ENCODE data around the gene ANO6. TPM values are rescaled to one million over a fixed set of nuclear protein-coding genes. Genes with fewer than 3 reads are reported as not detected.
A peak's percentile ranks its signal among the peaks of the same experiment; 100 is the strongest.
"Not testable (repeated sequence)": the region's sequence is repeated elsewhere in the genome, so short reads cannot be mapped to it uniquely, and the experiment has no call there.

The ANO6 gene
- total and polyA plus RNA-seq, 5 donors, result 14.4 to 51.0 (median 46.8) TPM

- intact Hi-C loops (cut with DNase I), result no loop called here
- H3K9me3 ChIP-seq (ENCODE audit: control insufficient read depth, low read length), result no peaks in the 10 kb centered on the region
- H3K27me3 ChIP-seq (ENCODE audit: control insufficient read depth, insufficient read depth), result no peaks in the 10 kb centered on the region
- ATAC-seq, result no peak
- H3K27ac ChIP-seq (ENCODE audit: low read length), result no peak overlapping the region
- H3K4me1 ChIP-seq (ENCODE audit: control insufficient read depth, insufficient read depth, low read length), result peaks cover 3% of the 10 kb centered on the region
- 74% methylated on average over 3 of the region's 3 CpGs for WGBS
- DNase-seq, result no peak
- H3K4me3 ChIP-seq (ENCODE audit: low read length), result no peak overlapping the region
Measured at GRCh38 chr12:45227316-45228067, 11.6 kb downstream of the ANO6 start.

DNA sequence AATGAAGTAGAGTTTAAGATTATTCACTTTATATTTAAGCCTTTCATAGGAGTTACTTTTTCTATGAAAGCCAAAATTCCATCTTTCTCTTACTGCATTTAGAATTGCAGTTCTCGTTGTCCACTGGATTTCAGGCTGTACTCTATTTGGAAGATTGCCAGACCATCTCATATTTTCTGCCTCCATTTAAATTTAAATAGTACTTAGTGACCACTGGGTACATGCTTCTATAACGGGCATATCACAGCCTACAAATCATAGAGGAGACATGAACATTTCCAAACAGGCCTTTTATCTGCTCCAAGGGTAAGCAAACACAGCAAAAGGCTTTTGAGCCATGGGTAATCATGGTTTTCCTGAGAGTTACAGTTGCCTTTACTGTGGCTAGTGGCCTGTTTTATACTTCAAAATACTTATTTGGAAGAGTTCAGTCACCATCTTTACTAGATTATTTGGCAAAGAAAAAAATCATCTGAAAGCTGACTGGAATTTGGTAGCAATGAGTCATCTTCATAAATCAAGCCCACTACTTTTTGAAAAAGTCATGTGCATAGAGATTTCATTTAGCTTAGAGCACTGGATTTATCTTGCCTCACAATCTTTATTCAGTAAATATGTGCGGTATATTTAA is 15.7 kb downstream of the ANO6 start:
- 44% methylated on average over 3 of the region's 3 CpGs for WGBS
- H3K27me3 ChIP-seq (ENCODE audit: control insufficient read depth, insufficient read depth), result no peaks in the 10 kb centered on the region
- DNase-seq (no peak), ATAC-seq (no peak)
- no peaks in the 10 kb centered on the region for H3K9me3 ChIP-seq (ENCODE audit: control insufficient read depth, low read length)
- H3K4me3 ChIP-seq (ENCODE audit: low read length), result no peak overlapping the region
- no peak overlapping the region for H3K27ac ChIP-seq (ENCODE audit: low read length)
- peaks cover 17% of the 10 kb centered on the region for H3K4me1 ChIP-seq (ENCODE audit: control insufficient read depth, insufficient read depth, low read length)
- intact Hi-C loops (cut with DNase I), result no loop called here

DNA sequence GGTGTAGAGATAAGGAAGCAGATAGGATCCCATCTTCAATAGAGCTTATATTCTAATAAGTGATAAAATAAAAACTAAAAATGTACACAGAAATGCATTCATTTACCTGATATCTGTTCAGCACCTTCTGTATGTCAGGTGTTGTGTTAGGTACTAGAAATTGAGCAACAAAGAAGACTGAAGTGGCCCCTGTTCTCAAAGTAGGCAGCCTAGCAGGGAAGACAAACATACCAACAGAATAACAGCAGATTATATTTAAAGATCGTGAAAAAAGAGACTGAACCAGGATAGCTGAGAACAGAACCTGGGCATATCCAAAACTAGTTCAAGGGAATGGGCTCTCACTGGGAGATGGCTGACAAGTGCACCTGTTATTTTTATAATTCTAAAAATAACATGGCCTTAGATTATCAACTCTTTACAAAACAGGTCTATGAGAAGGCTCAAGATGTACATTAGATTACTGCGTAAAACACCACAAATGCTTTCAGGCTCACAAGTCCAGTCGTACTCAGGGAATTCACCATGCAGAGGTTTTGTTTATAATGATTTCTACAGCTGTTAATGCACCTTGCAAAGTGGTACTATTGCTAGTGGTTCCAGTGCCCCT is 16.4 kb downstream of the ANO6 start:
- intact Hi-C loops (cut with DNase I), result no loop called here
- Histone ChIP-seq H3K4me1 (ENCODE audit: control insufficient read depth, insufficient read depth, low read length) (peaks cover 16% of the 10 kb centered on the region), H3K27ac (ENCODE audit: low read length) (peak overlapping the region; percentile 72), H3K27me3 (ENCODE audit: control insufficient read depth, insufficient read depth) (no peaks in the 10 kb centered on the region), H3K9me3 (ENCODE audit: control insufficient read depth, low read length) (no peaks in the 10 kb centered on the region), H3K4me3 (ENCODE audit: low read length) (no peak overlapping the region)
- 75% methylated on average over 3 of the region's 3 CpGs for WGBS
- ATAC-seq (no peak), DNase-seq (no peak)

DNA sequence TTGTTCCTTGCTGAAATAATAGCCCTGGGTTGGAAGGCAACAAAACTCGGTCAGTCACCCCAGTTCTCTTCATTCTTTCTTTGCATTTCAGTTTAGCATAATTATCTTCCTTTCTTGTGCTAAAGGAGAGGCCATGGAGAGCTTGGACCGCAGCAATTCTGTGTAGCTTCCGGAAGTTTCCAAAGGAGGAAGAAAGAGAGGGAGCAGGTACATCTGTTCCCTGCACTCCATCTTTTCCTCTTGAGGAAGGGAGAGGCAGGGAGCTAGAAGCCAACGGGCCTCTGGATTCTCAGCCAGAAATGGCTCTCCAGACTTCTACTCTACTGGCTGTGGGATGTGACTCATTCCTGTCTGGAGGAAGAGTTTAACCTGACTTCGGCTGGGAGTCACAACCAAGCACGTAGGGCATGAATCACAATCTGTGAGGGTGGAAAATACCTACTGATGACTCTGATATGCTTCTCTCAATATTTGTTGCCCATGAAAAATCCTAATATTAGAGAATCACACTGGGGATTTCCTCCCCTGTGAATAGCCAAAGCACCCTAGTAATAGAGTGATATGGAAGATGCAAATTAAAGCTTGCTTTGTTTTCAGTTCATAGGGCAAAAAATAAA is 17.0 kb downstream of the ANO6 start:
- peak in 1 of 3 donors; percentile 55 for DNase-seq

GRCh38 chr12:45234139-45234865 is 18.4 kb downstream of the ANO6 start:
- H3K4me1 ChIP-seq (ENCODE audit: control insufficient read depth, insufficient read depth, low read length), result peaks cover 14% of the 10 kb centered on the region
- WGBS, result 18% methylated on average over 4 of the region's 4 CpGs
- no peaks in the 10 kb centered on the region for H3K9me3 ChIP-seq (ENCODE audit: control insufficient read depth, low read length)
- ATAC-seq (peak; percentile 92 to 96), DNase-seq (no peak)
- intact Hi-C loops (cut with DNase I), result no loop called here
- H3K27me3 ChIP-seq (ENCODE audit: control insufficient read depth, insufficient read depth), result no peaks in the 10 kb centered on the region
- H3K4me3 ChIP-seq (ENCODE audit: low read length), result no peak overlapping the region
- peak overlapping the region; percentile 94 for H3K27ac ChIP-seq (ENCODE audit: low read length)

More for the DNA sequence above, 17.0 kb downstream of the ANO6 start:
- peak; percentile 75 to 91 for ATAC-seq
- no peaks in the 10 kb centered on the region for H3K9me3 ChIP-seq (ENCODE audit: control insufficient read depth, low read length)
- 43% methylated on average over 6 of the region's 6 CpGs for WGBS
- H3K4me1 ChIP-seq (ENCODE audit: control insufficient read depth, insufficient read depth, low read length), result peaks cover 14% of the 10 kb centered on the region
- H3K4me3 ChIP-seq (ENCODE audit: low read length), result no peak overlapping the region
- peak overlapping the region; percentile 72 for H3K27ac ChIP-seq (ENCODE audit: low read length)
- intact Hi-C loops (cut with DNase I), result no loop called here
- no peaks in the 10 kb centered on the region for H3K27me3 ChIP-seq (ENCODE audit: control insufficient read depth, insufficient read depth)

GRCh38 chr12:45235087-45236025 is 19.5 kb downstream of the ANO6 start:
- H3K4me1 ChIP-seq (ENCODE audit: control insufficient read depth, insufficient read depth, low read length), result peaks cover 14% of the 10 kb centered on the region
- H3K4me3 ChIP-seq (ENCODE audit: low read length), result no peak overlapping the region
- DNase-seq, result peak in 1 of 3 donors; percentile 46
- peak overlapping the region; percentile 94 for H3K27ac ChIP-seq (ENCODE audit: low read length)
- ATAC-seq, result peak; percentile 34 to 44
- no peaks in the 10 kb centered on the region for H3K27me3 ChIP-seq (ENCODE audit: control insufficient read depth, insufficient read depth)
- no peaks in the 10 kb centered on the region for H3K9me3 ChIP-seq (ENCODE audit: control insufficient read depth, low read length)
- 59% methylated on average over 4 of the region's 4 CpGs for WGBS
- intact Hi-C loops (cut with DNase I), result no loop called here

DNA sequence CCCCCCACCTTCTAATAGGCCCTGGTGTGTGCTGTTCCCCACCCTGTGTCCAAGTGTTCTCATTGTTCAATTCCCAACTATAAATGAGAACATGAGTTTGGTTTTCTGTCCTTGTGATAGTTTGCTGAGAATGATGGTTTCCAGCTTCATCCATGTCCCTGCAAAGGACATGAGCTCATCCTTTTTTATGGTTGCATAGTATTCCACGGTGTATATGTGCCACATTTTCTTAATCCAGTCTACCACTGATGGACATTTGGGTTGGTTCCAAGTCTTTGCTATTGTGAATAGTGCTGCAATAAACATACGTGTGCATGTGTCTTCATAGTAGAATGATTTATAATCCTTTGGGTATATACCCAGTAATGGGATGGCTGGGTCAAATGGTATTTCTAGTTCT is 20.5 kb downstream of the ANO6 start:
- H3K4me1 ChIP-seq (ENCODE audit: control insufficient read depth, insufficient read depth, low read length), result peaks cover 14% of the 10 kb centered on the region
- H3K27me3 ChIP-seq (ENCODE audit: control insufficient read depth, insufficient read depth); DNase-seq; ATAC-seq; intact Hi-C loops (cut with DNase I); H3K27ac ChIP-seq (ENCODE audit: low read length); H3K4me3 ChIP-seq (ENCODE audit: low read length); H3K9me3 ChIP-seq (ENCODE audit: control insufficient read depth, low read length): not testable (repeated sequence)
- 96% methylated on average over 2 of the region's 2 CpGs for WGBS

GRCh38 chr12:45242180-45242579 is 26.3 kb downstream of the ANO6 start:
- H3K4me1 ChIP-seq (ENCODE audit: control insufficient read depth, insufficient read depth, low read length), result peaks cover 4% of the 10 kb centered on the region
- no peak overlapping the region for H3K4me3 ChIP-seq (ENCODE audit: low read length)
- H3K27me3 ChIP-seq (ENCODE audit: control insufficient read depth, insufficient read depth), result no peaks in the 10 kb centered on the region
- H3K9me3 ChIP-seq (ENCODE audit: control insufficient read depth, low read length), result no peaks in the 10 kb centered on the region
- intact Hi-C loops (cut with DNase I), result no loop called here
- DNase-seq, result no peak
- no peak for ATAC-seq
- 91% methylated on average over 11 of the region's 11 CpGs for WGBS
- H3K27ac ChIP-seq (ENCODE audit: low read length), result no peak overlapping the region

DNA sequence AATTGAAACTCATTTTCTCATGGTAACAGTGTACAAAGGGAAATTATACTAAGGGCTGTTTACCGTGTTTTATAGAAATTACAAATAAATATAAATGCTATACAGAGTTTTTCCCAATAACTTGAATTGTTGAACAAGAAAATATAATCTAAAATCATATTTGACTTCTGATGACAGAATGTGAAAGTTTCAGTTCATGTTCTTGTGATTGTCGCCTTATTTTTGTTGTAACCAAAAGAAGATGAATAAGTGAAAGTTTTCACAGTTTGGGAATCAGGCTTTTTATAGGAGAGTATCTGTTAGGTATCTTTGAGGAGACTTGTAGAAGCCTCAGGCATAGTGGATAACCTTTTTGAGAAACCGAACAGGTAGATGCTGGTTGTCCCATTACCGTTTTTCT is 28.1 kb downstream of the ANO6 start:
- no peak overlapping the region for H3K27ac ChIP-seq (ENCODE audit: low read length)
- whole genome bisulfite sequencing, result 86% methylated on average over 4 of the region's 4 CpGs
- H3K4me3 ChIP-seq (ENCODE audit: low read length), result no peak overlapping the region
- H3K27me3 ChIP-seq (ENCODE audit: control insufficient read depth, insufficient read depth), result no peaks in the 10 kb centered on the region
- DNase-seq (no peak), ATAC-seq (no peak)
- intact Hi-C loops (cut with DNase I), result no loop called here
- peaks cover 6% of the 10 kb centered on the region for H3K4me1 ChIP-seq (ENCODE audit: control insufficient read depth, insufficient read depth, low read length)
- H3K9me3 ChIP-seq (ENCODE audit: control insufficient read depth, low read length), result no peaks in the 10 kb centered on the region
